GM12864 (cell line): ENCODE results near the gene PKD2L1.

Source experiments
- DNase-seq: peaks from one replicate; pipeline ENCODE4 v3.0.0-alpha.2; 2011; ENCODE audit warnings: low read depth
- H3K4me3 ChIP-seq: 2 replicates; pipeline ENCODE4 v1.5.1; 2011; ENCODE audit warnings: mild to moderate bottlenecking, low read depth, low read length, control low read depth
- CTCF ChIP-seq: IDR thresholded peaks from 2 replicates; pipeline ENCODE4 v1.5.1; 2011; ENCODE audit warnings: low read depth, mild to moderate bottlenecking, moderate library complexity, low read length, control low read depth, inconsistent platforms; ENCODE audit errors: missing control alignments

Gene PKD2L1

GRCh38 chr10:100371482-100372027 lies 41.5 kb upstream of the PKD2L1 start:
- no peak for TF ChIP-seq CTCF
- no peak for DNase-seq
- H3K4me3 ChIP-seq = no peak overlapping the region; the same call in 1 of the 2 replicates

GRCh38 chr10:100370714-100371481 lies 40.9 kb upstream of the PKD2L1 start:
- no peak for DNase-seq
- H3K4me3 ChIP-seq = no peak overlapping the region; the same call in 1 of the 2 replicates

GRCh38 chr10:100368721-100369120 lies 38.7 kb upstream of the PKD2L1 start:
- H3K4me3 ChIP-seq = no peak overlapping the region
- DNase-seq = no peak
- TF ChIP-seq CTCF = no peak

More at GRCh38 chr10:100370714-100371481, 40.9 kb upstream of the PKD2L1 start:
- TF ChIP-seq CTCF = no peak

GRCh38 chr10:100364735-100365391 lies 34.8 kb upstream of the PKD2L1 start:
- DNase-seq = no peak
- no peak overlapping the region for H3K4me3 ChIP-seq
- no peak for TF ChIP-seq CTCF

GRCh38 chr10:100364175-100364574 lies 34.1 kb upstream of the PKD2L1 start:
- DNase-seq = no peak

More at GRCh38 chr10:100364175-100364574, 34.1 kb upstream of the PKD2L1 start:
- H3K4me3 ChIP-seq = no peak overlapping the region
- TF ChIP-seq CTCF = no peak
